ENCODE measurements around the gene MKI67.

MKI67 gene

DNA sequence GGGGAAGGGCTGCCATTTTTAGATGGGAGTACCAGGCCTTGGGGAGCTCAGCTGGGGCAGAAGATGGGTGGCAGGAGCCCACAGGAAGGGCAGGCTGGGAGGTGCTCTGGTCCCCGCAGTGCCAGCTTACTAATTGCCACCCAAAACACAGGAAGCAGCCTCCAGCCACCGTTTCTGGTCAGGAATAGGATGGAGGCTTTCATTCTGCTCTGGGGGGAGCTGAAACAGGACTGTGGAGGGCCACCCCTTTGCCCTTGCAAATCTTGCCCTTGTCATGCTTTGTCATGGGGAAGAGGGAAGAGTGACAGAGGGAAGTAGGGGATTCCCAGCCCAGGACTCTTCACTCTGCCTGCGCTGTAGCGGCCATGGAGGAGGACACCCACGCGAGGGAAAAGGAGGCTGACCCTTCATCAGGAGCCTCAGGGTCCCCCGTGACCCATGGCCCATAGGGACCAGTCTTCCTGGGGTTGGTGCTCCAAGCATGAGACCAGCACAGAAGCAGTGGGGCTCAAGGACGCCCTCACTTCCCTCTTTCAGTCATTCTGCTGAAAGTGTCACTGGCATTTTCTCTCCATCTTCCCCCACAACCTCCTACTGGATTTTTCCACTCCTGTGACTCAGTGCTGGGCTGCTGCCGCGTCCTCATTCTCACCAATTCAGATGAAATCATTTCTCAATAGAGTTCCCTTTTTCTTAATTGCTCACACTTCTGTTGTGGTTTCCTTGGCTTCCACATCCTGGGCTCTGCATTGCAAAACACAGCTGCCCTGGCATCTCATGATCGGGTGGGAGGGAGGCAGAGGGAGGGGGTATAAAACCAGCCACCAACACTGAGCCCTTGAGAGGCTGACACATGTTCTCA lies 61.9 kb downstream of the MKI67 start:
- H3K27me3 ChIP-seq (ENCODE audit: control insufficient read depth, insufficient read depth, low read length): no peaks in the 10 kb centered on the region
- TF ChIP-seq, protein P1, sequence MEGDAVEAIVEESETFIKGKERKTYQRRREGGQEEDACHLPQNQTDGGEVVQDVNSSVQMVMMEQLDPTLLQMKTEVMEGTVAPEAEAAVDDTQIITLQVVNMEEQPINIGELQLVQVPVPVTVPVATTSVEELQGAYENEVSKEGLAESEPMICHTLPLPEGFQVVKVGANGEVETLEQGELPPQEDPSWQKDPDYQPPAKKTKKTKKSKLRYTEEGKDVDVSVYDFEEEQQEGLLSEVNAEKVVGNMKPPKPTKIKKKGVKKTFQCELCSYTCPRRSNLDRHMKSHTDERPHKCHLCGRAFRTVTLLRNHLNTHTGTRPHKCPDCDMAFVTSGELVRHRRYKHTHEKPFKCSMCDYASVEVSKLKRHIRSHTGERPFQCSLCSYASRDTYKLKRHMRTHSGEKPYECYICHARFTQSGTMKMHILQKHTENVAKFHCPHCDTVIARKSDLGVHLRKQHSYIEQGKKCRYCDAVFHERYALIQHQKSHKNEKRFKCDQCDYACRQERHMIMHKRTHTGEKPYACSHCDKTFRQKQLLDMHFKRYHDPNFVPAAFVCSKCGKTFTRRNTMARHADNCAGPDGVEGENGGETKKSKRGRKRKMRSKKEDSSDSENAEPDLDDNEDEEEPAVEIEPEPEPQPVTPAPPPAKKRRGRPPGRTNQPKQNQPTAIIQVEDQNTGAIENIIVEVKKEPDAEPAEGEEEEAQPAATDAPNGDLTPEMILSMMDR (IDR thresholded peaks at IDR 0.05): no peak
- H3K9ac ChIP-seq: no peak overlapping the region
- no peaks in the 10 kb centered on the region for H3K79me2 ChIP-seq
- peak overlapping the region; percentile 52 for H3K27ac ChIP-seq
- no peak overlapping the region for H3K4me2 ChIP-seq (ENCODE audit: low read length)
- H3K36me3 ChIP-seq (ENCODE audit: control insufficient read depth, insufficient read depth, low read length): no peaks in the 10 kb centered on the region
- H3K9me3 ChIP-seq (ENCODE audit: control insufficient read depth, low read length): no peaks in the 10 kb centered on the region
- H3K4me3 ChIP-seq (ENCODE audit: low read depth, low read length): no peak overlapping the region
- H3K4me1 ChIP-seq: no peaks in the 10 kb centered on the region
- no peak overlapping the region for H2AFZ ChIP-seq

DNA sequence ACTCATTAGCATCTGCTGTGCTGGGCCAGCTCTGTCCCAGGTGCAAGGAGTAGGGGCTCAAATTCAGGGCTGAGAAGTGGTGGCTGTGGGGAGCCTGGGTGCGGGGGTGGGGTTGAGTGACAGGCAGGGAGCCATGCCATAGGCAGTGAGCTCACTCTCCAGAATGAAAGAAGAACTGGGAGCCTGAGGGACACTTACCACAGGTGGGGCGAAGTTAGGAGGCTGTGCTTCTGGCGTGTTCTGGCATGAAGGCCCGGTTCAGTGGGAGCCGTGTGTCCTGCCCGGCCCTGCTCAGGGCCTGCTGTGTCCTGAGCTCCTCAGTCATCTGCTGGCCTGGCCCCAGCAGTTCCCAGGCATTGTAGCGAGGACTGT lies 62.5 kb downstream of the MKI67 start:
- no peak overlapping the region for H2AFZ ChIP-seq
- no peaks in the 10 kb centered on the region for H3K27me3 ChIP-seq (ENCODE audit: control insufficient read depth, insufficient read depth, low read length)
- TF ChIP-seq, protein P1 (IDR thresholded peaks at IDR 0.05): no peak
- H3K27ac ChIP-seq: peak overlapping the region; percentile 52
- no peaks in the 10 kb centered on the region for H3K36me3 ChIP-seq (ENCODE audit: control insufficient read depth, insufficient read depth, low read length)
- H3K9ac ChIP-seq: no peak overlapping the region
- H3K79me2 ChIP-seq: no peaks in the 10 kb centered on the region
- no peak overlapping the region for H3K4me2 ChIP-seq (ENCODE audit: low read length)
- H3K4me3 ChIP-seq (ENCODE audit: low read depth, low read length): no peak overlapping the region
- H3K4me1 ChIP-seq: no peaks in the 10 kb centered on the region
- H3K9me3 ChIP-seq (ENCODE audit: control insufficient read depth, low read length): no peaks in the 10 kb centered on the region

DNA sequence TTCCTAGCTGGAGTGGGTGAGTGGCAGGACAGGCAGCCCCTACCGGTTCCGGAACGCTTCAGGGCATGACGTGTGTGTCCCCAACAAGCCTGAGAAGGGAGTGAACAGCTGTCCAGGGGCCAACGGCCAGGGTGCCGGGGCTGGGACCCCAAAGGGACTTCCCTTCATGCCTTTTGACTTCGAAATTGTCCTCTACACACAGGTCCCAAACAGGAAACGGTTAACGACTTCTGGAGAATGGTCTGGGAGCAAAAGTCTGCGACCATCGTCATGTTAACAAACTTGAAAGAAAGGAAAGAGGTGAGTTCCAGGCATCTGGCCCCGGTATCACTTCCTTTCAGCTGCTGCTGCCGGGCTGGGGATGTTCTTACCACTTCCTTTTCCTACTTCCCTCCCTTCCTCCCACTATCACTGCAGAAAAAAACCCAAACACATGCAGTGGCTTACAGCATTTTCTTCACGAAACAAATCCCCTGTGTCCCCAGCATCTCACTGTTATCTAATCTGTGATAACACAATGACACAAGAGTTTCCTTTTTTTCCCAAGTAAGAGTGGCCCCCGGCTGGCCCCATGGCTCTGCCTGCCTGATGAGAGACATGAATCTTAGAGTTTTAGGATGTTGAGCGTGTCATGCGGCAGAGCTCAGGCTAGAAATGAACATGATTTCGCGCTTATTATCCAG lies 63.2 kb downstream of the MKI67 start:
- Histone ChIP-seq H3K27ac (peak overlapping the region; percentile 52), H3K9ac (no peak overlapping the region), H3K27me3 (ENCODE audit: control insufficient read depth, insufficient read depth, low read length) (no peaks in the 10 kb centered on the region), H3K36me3 (ENCODE audit: control insufficient read depth, insufficient read depth, low read length) (no peaks in the 10 kb centered on the region), H3K79me2 (no peaks in the 10 kb centered on the region), H3K4me1 (no peaks in the 10 kb centered on the region), H3K4me2 (ENCODE audit: low read length) (peak overlapping the region; percentile 18), H3K4me3 (ENCODE audit: low read depth, low read length) (peak overlapping the region; percentile 24), H2AFZ (no peak overlapping the region), H3K9me3 (ENCODE audit: control insufficient read depth, low read length) (no peaks in the 10 kb centered on the region)
- TF ChIP-seq, protein P1 (IDR thresholded peaks at IDR 0.05): no peak

DNA sequence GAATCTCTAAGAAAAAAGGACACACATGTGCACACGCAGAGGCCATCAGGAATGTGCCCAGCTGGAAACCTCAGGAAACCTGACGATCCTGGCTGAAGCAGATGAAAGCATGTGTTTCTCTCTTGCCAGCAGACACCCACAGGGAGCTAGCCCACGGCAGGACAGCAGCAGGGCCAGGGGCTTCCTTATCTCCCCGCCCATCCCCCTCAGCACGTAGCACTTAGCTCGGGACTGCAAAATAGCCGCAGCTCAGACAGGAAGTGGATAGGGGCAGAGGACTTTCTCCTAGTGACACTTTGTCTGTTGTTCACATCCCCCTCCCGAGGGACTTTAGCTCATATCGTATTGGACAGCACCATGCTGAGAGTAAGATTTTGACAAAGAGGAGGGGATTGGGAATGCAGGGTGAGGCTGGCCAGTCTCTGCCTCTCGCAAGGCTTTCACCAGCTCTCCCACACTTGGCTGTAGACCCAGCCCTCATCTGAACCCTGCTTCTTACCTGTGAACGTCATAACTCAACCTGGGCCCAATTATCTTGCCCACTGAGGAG lies 63.8 kb downstream of the MKI67 start:
- H3K9ac ChIP-seq: no peak overlapping the region
- no peaks in the 10 kb centered on the region for H3K27me3 ChIP-seq (ENCODE audit: control insufficient read depth, insufficient read depth, low read length)
- H2AFZ ChIP-seq: no peak overlapping the region
- H3K4me2 ChIP-seq (ENCODE audit: low read length): peak overlapping the region; percentile 18
- H3K4me3 ChIP-seq (ENCODE audit: low read depth, low read length): no peak overlapping the region
- no peaks in the 10 kb centered on the region for H3K36me3 ChIP-seq (ENCODE audit: control insufficient read depth, insufficient read depth, low read length)
- TF ChIP-seq, protein P1 (IDR thresholded peaks at IDR 0.05): no peak
- no peaks in the 10 kb centered on the region for H3K79me2 ChIP-seq
- no peaks in the 10 kb centered on the region for H3K4me1 ChIP-seq
- no peaks in the 10 kb centered on the region for H3K9me3 ChIP-seq (ENCODE audit: control insufficient read depth, low read length)
- H3K27ac ChIP-seq: peak overlapping the region; percentile 52
